ENCODE measurements around the gene KIAA0825.

The KIAA0825 gene

DNA sequence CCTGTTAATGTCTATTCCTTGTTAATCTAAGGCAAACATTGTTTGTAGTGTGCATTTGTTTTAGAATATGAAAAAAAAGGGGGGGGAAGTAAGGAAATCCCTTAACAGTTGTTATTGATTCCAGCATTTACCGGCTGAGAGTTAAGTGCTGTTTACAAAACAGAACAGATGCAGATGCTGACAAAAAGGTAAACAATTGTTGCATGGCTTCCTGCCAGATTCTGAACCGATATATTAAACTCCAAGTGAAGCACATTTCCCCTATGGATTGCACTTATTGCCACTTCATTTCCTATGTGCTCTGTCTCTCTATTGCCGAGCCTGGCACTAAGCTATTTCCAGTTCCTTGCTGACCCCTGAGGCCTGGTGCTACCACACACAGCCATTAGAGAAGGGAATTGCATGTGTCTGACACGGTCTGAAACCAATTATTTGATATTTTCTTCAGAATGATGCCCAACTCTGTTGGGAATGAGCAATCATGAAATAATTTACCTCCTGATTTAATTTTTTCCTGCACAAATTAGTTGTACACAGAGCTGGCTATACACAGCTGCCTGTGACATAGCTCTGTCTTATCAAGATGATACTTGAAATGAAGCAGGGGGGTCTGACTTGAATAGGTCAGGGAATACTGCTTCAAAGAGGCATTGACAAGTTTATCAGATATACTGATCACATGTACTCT, 109.8 kb downstream of the KIAA0825 start:
- no peak for DNase-seq (ENCODE audit: low read depth)

- DNase-seq (ENCODE audit: low read depth), result no peak
Measured at GRCh38 chr5:94505327-94506068, 112.9 kb downstream of the KIAA0825 start.

DNA sequence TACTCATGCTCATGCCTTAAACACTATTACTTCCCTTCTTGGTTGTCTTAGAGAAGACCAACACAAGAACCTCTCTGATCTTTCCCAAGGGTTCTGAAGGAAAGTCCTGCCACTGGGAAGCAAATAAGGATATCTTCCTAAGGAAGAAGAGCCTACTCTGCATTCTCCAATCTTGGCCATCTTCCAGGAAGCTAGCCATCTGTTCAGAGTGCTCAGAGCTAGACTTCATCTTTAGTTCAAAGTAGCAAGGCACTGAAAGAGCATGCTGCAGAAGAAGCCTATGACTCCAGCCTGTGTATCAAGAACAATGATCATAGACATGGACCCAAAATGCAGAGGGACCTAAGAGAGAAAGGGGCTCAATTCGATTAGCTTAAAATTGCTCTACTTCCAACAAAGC, 114.7 kb downstream of the KIAA0825 start:
- DNase-seq (ENCODE audit: low read depth), result no peak

DNA sequence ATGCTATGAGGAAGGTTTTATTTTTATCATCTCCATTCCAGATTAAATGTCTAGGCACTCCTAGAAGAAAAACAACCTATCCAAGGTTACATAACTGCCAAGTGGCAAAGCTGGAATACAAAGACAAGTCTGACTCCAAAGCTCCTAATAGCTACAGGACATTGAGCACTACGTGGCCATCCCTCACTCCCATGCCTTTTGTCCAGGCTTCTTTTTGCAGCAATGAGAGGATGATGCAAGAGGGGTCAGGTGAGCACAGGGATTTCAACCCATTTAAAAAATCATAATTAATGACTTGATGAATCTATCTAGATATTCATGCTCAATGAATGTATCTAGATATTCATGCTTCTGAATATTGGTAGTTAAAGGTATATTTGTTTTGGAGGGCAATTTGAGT, 117.0 kb downstream of the KIAA0825 start:
- no peak for DNase-seq (ENCODE audit: low read depth)

- DNase-seq (ENCODE audit: low read depth), result no peak
Measured at GRCh38 chr5:94499806-94500205, 118.6 kb downstream of the KIAA0825 start.

DNA sequence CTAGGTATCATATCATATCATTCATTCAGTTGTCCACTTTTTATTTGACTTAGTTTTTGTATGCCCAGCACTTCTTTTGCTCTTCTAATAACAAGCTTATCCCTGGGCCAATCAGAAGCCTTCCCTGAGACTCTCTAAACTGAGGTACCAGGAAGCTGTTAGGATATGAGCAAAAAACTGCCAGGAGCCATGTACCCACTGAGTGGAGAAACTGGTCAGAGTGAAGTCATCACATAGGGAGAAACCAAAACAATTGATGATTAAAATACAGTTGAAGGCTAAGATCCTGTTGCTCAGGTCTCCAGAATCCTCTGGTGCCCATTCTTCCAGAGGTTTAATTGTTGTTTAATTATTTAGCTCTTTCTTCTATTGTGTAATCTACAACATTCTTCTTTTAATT, 120.2 kb downstream of the KIAA0825 start:
- no peak for DNase-seq (ENCODE audit: low read depth)

DNA sequence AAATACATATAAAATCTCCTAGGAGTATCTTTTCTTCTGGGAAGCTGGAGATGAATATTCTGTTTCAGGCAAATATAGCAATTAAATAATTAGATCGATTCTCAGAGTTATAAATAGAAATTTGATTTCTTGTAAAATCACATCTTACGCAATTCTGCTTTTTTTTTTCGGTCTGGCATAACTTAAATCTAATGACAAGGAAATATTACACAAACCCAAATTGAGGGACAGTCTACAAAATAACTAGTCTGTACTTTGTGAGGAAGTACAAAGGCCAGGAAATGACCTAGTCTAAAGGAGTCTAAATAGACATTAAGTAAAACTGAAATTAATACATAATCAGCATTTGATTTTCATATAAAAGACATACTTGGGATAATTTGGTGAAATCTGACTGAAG, 133.3 kb downstream of the KIAA0825 start:
- no peak for DNase-seq (ENCODE audit: low read depth)

GRCh38 chr5:94481059-94481458, 137.3 kb downstream of the KIAA0825 start:
- no peak for DNase-seq (ENCODE audit: low read depth)

DNA sequence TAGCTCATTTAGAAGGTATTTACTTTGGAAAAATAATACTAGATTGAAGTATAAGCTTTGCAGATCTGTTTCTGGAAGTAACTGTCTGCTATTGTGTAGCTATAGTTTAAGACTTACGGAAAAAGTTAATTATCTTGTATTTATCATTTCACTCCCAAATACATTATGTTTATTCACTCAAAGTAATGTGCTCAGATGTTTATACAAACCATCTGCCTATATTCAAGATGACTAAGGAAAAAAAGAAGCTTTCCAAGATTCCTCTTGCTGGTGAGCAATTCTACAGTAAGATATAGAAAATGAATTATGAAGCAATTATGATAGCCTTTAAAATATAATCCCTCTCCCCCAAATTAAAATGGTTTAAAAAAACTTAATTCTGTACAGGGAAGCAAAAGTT, 137.9 kb downstream of the KIAA0825 start:
- no peak for DNase-seq (ENCODE audit: low read depth)

DNA sequence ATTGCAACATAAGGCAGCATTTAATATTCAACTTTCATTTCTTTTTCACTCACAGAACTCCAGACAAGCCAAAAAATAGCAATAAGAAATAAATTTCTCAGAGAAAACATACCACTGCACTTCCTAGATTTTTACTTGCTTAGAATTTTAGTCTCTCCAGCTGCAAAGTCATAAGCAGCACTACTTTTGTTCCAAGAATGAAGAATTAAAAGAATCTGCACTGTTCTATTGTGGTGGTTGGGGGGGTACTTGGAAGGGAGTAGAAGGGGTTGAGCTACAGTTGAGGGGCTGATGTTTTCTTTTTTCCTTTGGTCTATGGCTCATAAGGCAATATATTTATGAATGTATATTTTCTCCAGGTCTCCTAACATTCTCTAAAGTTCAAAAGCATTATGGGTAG, 144.5 kb downstream of the KIAA0825 start:
- DNase-seq (ENCODE audit: low read depth), result no peak

- no peak for DNase-seq (ENCODE audit: low read depth)
Measured at GRCh38 chr5:94471521-94471920, 146.9 kb downstream of the KIAA0825 start.

- DNase-seq (ENCODE audit: low read depth), result no peak
Measured at GRCh38 chr5:94470802-94471201, 147.6 kb downstream of the KIAA0825 start.

DNA sequence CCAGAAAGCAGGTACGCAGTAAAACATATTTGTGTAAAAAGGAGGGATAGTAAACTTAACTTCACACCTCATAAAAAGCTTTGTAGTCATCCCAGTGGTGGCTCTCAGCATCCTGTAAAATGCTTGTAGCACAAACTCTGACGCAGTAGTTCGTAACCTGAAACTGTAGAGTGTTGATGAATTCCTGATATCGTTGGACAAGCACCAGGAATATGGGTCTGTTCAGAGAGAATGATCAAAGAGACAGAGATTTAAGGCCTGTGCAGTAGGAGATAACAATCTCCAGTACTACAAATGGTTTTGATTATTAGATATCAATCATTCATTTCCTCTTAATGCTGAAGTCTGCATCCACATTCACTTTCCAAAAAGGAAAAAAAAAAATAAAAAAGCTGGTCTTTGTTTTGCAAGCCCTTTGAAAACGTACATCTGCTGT, 148.5 kb downstream of the KIAA0825 start:
- no peak for DNase-seq (ENCODE audit: low read depth)

DNA sequence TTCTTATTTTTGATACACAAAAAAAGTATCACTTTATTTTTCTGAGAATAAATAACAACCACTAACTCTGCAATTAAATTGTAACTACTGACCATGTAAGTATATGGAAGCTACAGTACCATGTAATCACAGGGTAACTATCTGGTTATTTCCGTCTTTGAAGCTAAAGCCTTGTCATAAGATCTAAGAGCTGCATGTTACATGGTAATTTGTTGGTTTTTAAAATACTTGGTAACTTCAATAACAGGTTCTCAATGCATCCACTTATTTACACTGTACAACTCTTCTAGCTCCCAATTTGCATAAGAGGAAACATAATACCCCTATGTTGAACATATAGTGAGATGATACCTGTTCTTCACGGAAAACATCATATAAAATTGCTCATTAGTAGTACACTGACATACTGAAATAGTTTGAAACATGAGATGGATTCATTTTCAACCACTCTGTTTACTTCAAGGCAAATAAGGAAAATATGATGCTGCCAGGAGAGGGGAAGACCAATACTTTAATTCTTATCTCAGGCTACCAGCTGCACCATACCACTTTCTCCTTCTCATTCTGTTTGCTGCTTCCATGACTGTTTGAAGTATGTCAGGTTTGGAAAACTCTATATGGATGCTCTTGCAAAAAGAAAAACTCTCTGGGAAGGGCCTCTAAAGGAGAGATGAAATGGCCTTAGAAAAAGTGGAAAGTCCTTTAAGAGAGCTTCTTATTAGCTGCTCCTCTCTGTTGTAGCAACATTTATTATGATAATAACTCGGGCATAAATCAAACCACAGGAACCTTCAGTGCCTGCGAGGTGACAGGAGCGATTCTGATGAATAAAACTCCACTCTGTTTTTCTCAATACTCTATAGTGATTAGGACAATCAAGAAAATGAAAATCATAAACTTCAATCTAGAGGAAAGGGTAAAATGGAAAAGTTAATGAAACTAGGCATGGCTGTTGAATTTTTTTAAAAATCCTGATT, 150.2 kb downstream of the KIAA0825 start:
- DNase-seq (ENCODE audit: low read depth), result no peak

- DNase-seq (ENCODE audit: low read depth), result no peak
Measured at GRCh38 chr5:94467346-94467953, 151.0 kb downstream of the KIAA0825 start.

- DNase-seq (ENCODE audit: low read depth), result no peak
Measured at GRCh38 chr5:94463739-94464138, 154.7 kb downstream of the KIAA0825 start.

DNA sequence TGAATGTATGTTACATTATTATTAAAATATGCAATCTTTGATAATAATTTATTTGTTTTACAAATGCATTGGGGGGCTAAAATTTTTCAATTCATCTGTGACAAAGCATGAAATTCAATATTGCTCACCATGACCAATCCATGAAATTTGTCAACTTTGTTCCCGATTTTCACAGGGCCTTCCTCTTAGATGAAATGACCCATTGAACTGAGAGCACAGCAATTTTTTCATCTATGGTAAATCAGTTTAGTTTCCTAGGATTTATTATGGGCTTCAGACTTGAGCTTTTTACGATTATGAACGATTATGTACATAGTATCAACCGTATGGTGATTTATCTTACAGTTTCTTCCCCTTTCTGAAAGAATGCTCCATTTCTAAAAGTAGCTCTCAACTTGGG, 157.3 kb downstream of the KIAA0825 start:
- DNase-seq (ENCODE audit: low read depth), result no peak

GRCh38 chr5:94459915-94460314, 158.5 kb downstream of the KIAA0825 start:
- DNase-seq (ENCODE audit: low read depth), result no peak

DNA sequence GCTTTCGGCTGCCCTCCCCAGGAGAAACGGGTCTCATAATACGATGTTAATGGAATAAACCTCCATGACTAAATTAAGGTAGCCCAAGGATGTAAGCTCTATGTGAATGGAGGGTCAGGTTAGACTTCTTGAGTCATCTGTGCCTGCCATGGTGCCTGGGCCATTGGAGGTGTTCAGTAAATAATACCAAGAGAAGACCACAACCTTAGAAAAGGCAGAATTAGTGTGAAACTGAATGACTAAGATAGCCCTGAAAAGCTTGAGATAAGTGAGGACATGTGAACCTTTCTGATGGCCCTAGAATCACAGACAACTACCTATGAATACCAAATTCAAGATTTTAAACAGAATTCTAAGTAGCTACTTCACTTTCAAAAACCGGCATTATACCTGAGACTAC, 160.6 kb downstream of the KIAA0825 start:
- no peak for DNase-seq (ENCODE audit: low read depth)

DNA sequence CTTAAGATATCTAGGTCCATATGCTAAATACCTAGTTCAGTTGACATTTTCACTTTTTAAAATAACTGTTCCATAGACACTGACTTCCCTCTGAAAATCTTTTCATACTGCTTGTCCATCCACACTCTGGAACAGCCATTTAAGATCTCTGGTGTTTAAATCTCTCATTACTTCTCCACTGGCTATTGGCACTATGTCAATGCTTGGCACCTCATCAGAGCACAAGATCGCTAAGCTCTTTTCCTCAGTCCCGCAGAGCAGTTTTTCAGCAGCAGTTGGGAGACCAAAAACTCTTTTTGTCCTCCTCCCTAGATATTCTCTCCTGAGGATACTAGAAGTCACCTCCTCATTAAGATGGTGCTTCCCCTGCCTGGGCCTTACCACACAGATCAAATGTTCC, 172.7 kb downstream of the KIAA0825 start:
- DNase-seq (ENCODE audit: low read depth), result no peak

GRCh38 chr5:94442991-94443390, 175.4 kb downstream of the KIAA0825 start:
- DNase-seq (ENCODE audit: low read depth), result no peak

GRCh38 chr5:94442076-94442475, 176.3 kb downstream of the KIAA0825 start:
- no peak for DNase-seq (ENCODE audit: low read depth)

Data from stimulated activated CD8-positive, alpha-beta memory T cell treated with anti-CD3 and anti-CD28 coated beads, Interleukin-4, amount 100 ng/mL, for 24 hours (primary cell).